H1 (cell line): Measurements from ENCODE around the gene PASK. TPM values are rescaled to one million over a fixed set of nuclear protein-coding genes. Genes with fewer than 3 reads are reported as not detected.

Experiments
- CTCF ChIA-PET: fragments of 300-600 bp; sonication (Branson Sonifier 250); formaldehyde crosslinking; loops from one replicate; lab custom pipeline; 2021; ENCODE audit not compliant: partially characterized antibody; lab: Charles Lee
- POLR2A ChIA-PET: fragments of 300-600 bp; sonication (Branson Sonifier 250); formaldehyde crosslinking; loops from one replicate; lab custom pipeline; 2021; ENCODE audit warnings: inconsistent platforms; ENCODE audit not compliant: partially characterized antibody; lab: Charles Lee
- DNase-seq, 2 experiments: peaks; one replicate each; pipeline versions ENCODE4 v3.0.0 to v3.0.0-alpha.2; 2010 to 2022; ENCODE audit warnings: low spot score in 2 of 2, low read depth in 1 of 2, mixed read lengths in 1 of 2
- FAIRE-seq: peaks from 2 replicates; lab custom pipeline; 2011; peaks lifted over from hg19 to GRCh38; lab: Jason Lieb, UNC
- H2AFZ ChIP-seq: 2 replicates; pipeline ENCODE4 v1.8.1; 2012; ENCODE audit warnings: low read length, inconsistent platforms
- H2AK5ac ChIP-seq: 2 replicates; pipeline ENCODE4 v1.6.1; 2013; ENCODE audit warnings: low read depth, low read length
- H2BK120ac ChIP-seq: replicated peaks from 2 replicates; pipeline ENCODE3; 2013; ENCODE audit warnings: low read depth, low read length, inconsistent platforms
- H2BK12ac ChIP-seq: 2 replicates; pipeline ENCODE4 v1.6.1; 2013; ENCODE audit warnings: low read depth, low read length
- H2BK15ac ChIP-seq: 2 replicates; pipeline ENCODE4 v1.6.1; 2013; ENCODE audit warnings: low read length
- H2BK20ac ChIP-seq: 2 replicates; pipeline ENCODE4 v1.6.1; 2013; ENCODE audit warnings: low read length
- H2BK5ac ChIP-seq: 2 replicates; pipeline ENCODE4 v1.6.1; 2013; ENCODE audit warnings: low read depth, low read length
- H3K14ac ChIP-seq: 2 replicates; pipeline ENCODE4 v1.6.1; 2013; ENCODE audit warnings: inconsistent platforms; ENCODE audit not compliant: insufficient read length
- H3K18ac ChIP-seq: 2 replicates; pipeline ENCODE4 v1.6.1; 2013; ENCODE audit warnings: low read length; ENCODE audit errors: extremely low read depth
- H3K23ac ChIP-seq: 2 replicates; pipeline ENCODE4 v1.6.1; 2013; ENCODE audit warnings: inconsistent platforms; ENCODE audit not compliant: insufficient read length
- H3K23me2 ChIP-seq: 2 replicates; pipeline ENCODE4 v1.6.1; 2013; ENCODE audit warnings: low read depth, low read length
- H3K27ac ChIP-seq: 2 replicates; pipeline ENCODE4 v1.6.1; 2011; ENCODE audit warnings: low read depth, low read length, inconsistent platforms
- H3K27me3 ChIP-seq, 4 experiments: replicated peaks in 1 of 4; 1 replicate in 1 of 4; 2 replicates in 3 of 4; pipeline versions ENCODE4 v1.6.1 to v1.8.1; 2011 to 2013; ENCODE audit warnings: low read length in 3 of 4, mild to moderate bottlenecking in 3 of 4, inconsistent platforms in 2 of 4, mixed read lengths in 2 of 4, moderate library complexity in 1 of 4; ENCODE audit not compliant: control insufficient read depth in 3 of 4, insufficient read depth in 3 of 4; ENCODE audit errors: extremely low read depth in 1 of 4
- H3K36me3 ChIP-seq, 4 experiments: 2 replicates each; pipeline versions ENCODE4 v1.6.1 to v1.8.1; 2011 to 2013; ENCODE audit warnings: mild to moderate bottlenecking in 4 of 4, low read length in 3 of 4, moderate library complexity in 2 of 4, control low read depth in 1 of 4, inconsistent platforms in 1 of 4; ENCODE audit not compliant: insufficient read depth in 4 of 4, control insufficient read depth in 2 of 4
- H3K4ac ChIP-seq: replicated peaks from 2 replicates; pipeline ENCODE3; 2013; ENCODE audit warnings: low read length, low read depth, mixed read lengths, inconsistent platforms; ENCODE audit not compliant: insufficient read length
- H3K4me1 ChIP-seq, 4 experiments: replicated peaks in 1 of 4; 1 replicate in 1 of 4; 2 replicates in 3 of 4; pipeline versions ENCODE4 v1.6.1 to v1.8.1; 2011 to 2013; ENCODE audit warnings: low read length in 3 of 4, inconsistent platforms in 2 of 4, mixed read lengths in 1 of 4; ENCODE audit not compliant: insufficient read depth in 4 of 4, control insufficient read depth in 3 of 4
- H3K4me2 ChIP-seq, 2 experiments: 2 replicates each; pipeline versions ENCODE4 v1.6.1 to v1.8.1; 2011 to 2013; ENCODE audit warnings: low read depth in 2 of 2, low read length in 2 of 2, control low read depth in 1 of 2, inconsistent platforms in 1 of 2, mild to moderate bottlenecking in 1 of 2; ENCODE audit not compliant: insufficient read depth in 1 of 2
- H3K4me3 ChIP-seq, 4 experiments: fragments of 200-600, 300-600 bp in 1 of 4; sonication (generic), shearing (Covaris generic), sonication (Bioruptor Twin) in 1 of 4; 2 replicates each; pipeline versions ENCODE4 v1.5.1 to v1.8.1; 2011 to 2016; ENCODE audit warnings: low read length in 4 of 4, low read depth in 3 of 4, control low read depth in 2 of 4, inconsistent platforms in 2 of 4, mild to moderate bottlenecking in 2 of 4, mixed read lengths in 1 of 4, moderate library complexity in 1 of 4; ENCODE audit not compliant: insufficient read depth in 2 of 4; ENCODE audit errors: extremely low read depth in 1 of 4
- H3K56ac ChIP-seq: replicated peaks from 2 replicates; pipeline ENCODE3; 2013; ENCODE audit warnings: low read depth, mild to moderate bottlenecking, mixed read lengths, low read length, inconsistent platforms; ENCODE audit not compliant: insufficient read length
- H3K79me1 ChIP-seq: 2 replicates; pipeline ENCODE4 v1.6.1; 2013; ENCODE audit warnings: low read depth, low read length, control low read depth
- H3K79me2 ChIP-seq, 2 experiments: 2 replicates each; pipeline versions ENCODE4 v1.6.1 to v1.8.1; 2012 to 2013; ENCODE audit warnings: low read length in 2 of 2, mild to moderate bottlenecking in 2 of 2, inconsistent platforms in 1 of 2; ENCODE audit not compliant: insufficient read depth in 2 of 2, control insufficient read depth in 1 of 2
- H3K9ac ChIP-seq, 4 experiments: replicated peaks in 1 of 4; 1 replicate in 1 of 4; 2 replicates in 3 of 4; pipeline versions ENCODE4 v1.6.1 to v1.8.1; 2011 to 2013; ENCODE audit warnings: low read depth in 3 of 4, low read length in 3 of 4, control low read depth in 2 of 4, mild to moderate bottlenecking in 2 of 4, moderate library complexity in 2 of 4, inconsistent platforms in 1 of 4; ENCODE audit errors: extremely low read depth in 1 of 4
- H3K9me3 ChIP-seq, 2 experiments: 2 replicates each; pipeline versions ENCODE4 v1.6.1 to v1.8.1; 2012 to 2013; ENCODE audit warnings: mild to moderate bottlenecking in 2 of 2, moderate library complexity in 2 of 2, control low read depth in 1 of 2, inconsistent platforms in 1 of 2, low read depth in 1 of 2, low read length in 1 of 2, mixed read lengths in 1 of 2; ENCODE audit not compliant: insufficient read depth in 2 of 2
- H4K20me1 ChIP-seq, 2 experiments: replicated peaks in 1 of 2; 2 replicates each; pipeline versions ENCODE3 to v1.8.1; 2011 to 2013; ENCODE audit warnings: inconsistent platforms in 2 of 2, low read length in 2 of 2, mild to moderate bottlenecking in 1 of 2; ENCODE audit not compliant: insufficient read depth in 2 of 2, control insufficient read depth in 1 of 2
- H4K5ac ChIP-seq: 2 replicates; pipeline ENCODE4 v1.6.1; 2013; ENCODE audit warnings: low read length, low read depth, mixed read lengths, inconsistent platforms; ENCODE audit not compliant: insufficient read length
- H4K8ac ChIP-seq: 2 replicates; pipeline ENCODE4 v1.8.0; 2013; ENCODE audit warnings: mild to moderate bottlenecking, moderate library complexity, low read length, inconsistent platforms; ENCODE audit not compliant: insufficient read depth; ENCODE audit errors: extremely low read depth
- H4K91ac ChIP-seq: replicated peaks from 2 replicates; pipeline ENCODE3; 2013; ENCODE audit warnings: low read length, mixed read lengths, inconsistent platforms; ENCODE audit not compliant: insufficient read length
- BACH1 ChIP-seq: IDR thresholded peaks from 2 replicates; pipeline ENCODE4 v1.6.1; 2012; ENCODE audit warnings: low read length, improper control_type of control experiment
- BRCA1 ChIP-seq: IDR thresholded peaks from 2 replicates; pipeline ENCODE4 v1.6.1; 2012; ENCODE audit warnings: low read depth, low read length, improper control_type of control experiment
- CHD2 ChIP-seq: IDR thresholded peaks from 2 replicates; pipeline ENCODE4 v1.6.1; 2012; ENCODE audit warnings: low read length, improper control_type of control experiment
- EGR1 ChIP-seq: IDR thresholded peaks from 2 replicates; pipeline ENCODE4 v1.6.1; 2011; ENCODE audit warnings: low read depth, low read length, borderline replicate concordance
- GABPA ChIP-seq: IDR thresholded peaks from 2 replicates; pipeline ENCODE4 v1.6.1; 2011; ENCODE audit warnings: mild to moderate bottlenecking, low read length, moderate library complexity, borderline replicate concordance; ENCODE audit not compliant: insufficient read depth
- KDM5A ChIP-seq: fragments of 200-600 bp; IDR thresholded peaks from 2 replicates; pipeline ENCODE4 v1.7.1; 2012; ENCODE audit warnings: mild to moderate bottlenecking, low read length, inconsistent platforms, mixed read lengths
- NANOG ChIP-seq: IDR thresholded peaks from 2 replicates; pipeline ENCODE4 v1.6.1; 2011; ENCODE audit warnings: low read length, low read depth, mild to moderate bottlenecking, inconsistent platforms; ENCODE audit not compliant: insufficient read depth, poor library complexity, severe bottlenecking
- RBBP5 ChIP-seq: IDR thresholded peaks from 2 replicates; pipeline ENCODE4 v1.7.1; 2012; ENCODE audit warnings: low read depth, mild to moderate bottlenecking, inconsistent platforms, low read length, moderate library complexity, borderline replicate concordance
- RFX5 ChIP-seq: IDR thresholded peaks from 2 replicates; pipeline ENCODE4 v1.6.1; 2011; ENCODE audit warnings: low read depth, low read length, improper control_type of control experiment, borderline replicate concordance
- RXRA ChIP-seq: IDR thresholded peaks from 2 replicates; pipeline ENCODE4 v1.6.1; 2011; ENCODE audit warnings: low read depth, mild to moderate bottlenecking, low read length, moderate library complexity; ENCODE audit not compliant: insufficient read depth
- SIRT6 ChIP-seq: IDR thresholded peaks from one replicate; pipeline ENCODE4 v1.7.1; 2012; ENCODE audit warnings: low read length, inconsistent platforms
- SP2 ChIP-seq: IDR thresholded peaks from 2 replicates; pipeline ENCODE4 v1.6.1; 2012; ENCODE audit warnings: mild to moderate bottlenecking, low read length, inconsistent platforms
- TAF7 ChIP-seq: optimal IDR thresholded peaks from 2 replicates; pipeline ENCODE3; 2011; ENCODE audit warnings: low read depth, mild to moderate bottlenecking, inconsistent platforms, low read length, moderate library complexity, borderline replicate concordance
- TEAD4 ChIP-seq: IDR thresholded peaks from 2 replicates; pipeline ENCODE4 v1.6.1; 2012; ENCODE audit warnings: low read depth, low read length, inconsistent platforms, mixed read lengths
- WGBS, 2 experiments: shearing (Covaris generic) in 1 of 2; methylation state at CpG; one replicate each; pipeline versions ENCODE4 v1.1.6 to v1.1.7; 2013 to 2015; ENCODE audit warnings: low lambda C conversion rate in 2 of 2, mixed read lengths in 2 of 2, inconsistent platforms in 1 of 2, low coverage in 1 of 2, missing lambda C conversion rate in 1 of 2; ENCODE audit not compliant: insufficient replicate concordance in 2 of 2, insufficient coverage in 1 of 2, insufficient read length in 1 of 2; ENCODE audit errors: extremely low coverage in 1 of 2, missing lambda C conversion rate in 1 of 2; 5-methylcytosine and 5-hydroxymethylcytosine counted together
- polyA plus RNA-seq, 7 experiments: library from polyadenylated mRNA; depleted of rRNA in 3 of 7; stranded (reverse) in 5 of 7; unstranded in 2 of 7; fragments of >200 nt in 5 of 7; fragments of 200-250 nt in 2 of 7; gene quantifications; 1 replicate in 5 of 7; 2 replicates in 1 of 7; 4 replicates in 1 of 7; pipeline versions ENCODE4 v1.2.1 to v1.2.3, GENCODE V29; 2011 to 2013; ENCODE audit warnings: missing spikeins in 2 of 7, mixed read lengths in 2 of 7
- total RNA-seq: library from RNA; stranded (reverse); fragmentation: NEBNext Ultra II Directional; extraction: Animal tissue kit (Norgen Biotek cat#: 25700); gene quantifications from 2 replicates; pipeline ENCODE4 v1.2.1, GENCODE V29; 2021
- TF ChIP-seq, protein P1 (sequence below): IDR thresholded peaks from 2 replicates; pipeline ENCODE4 v1.6.1; 2011; ENCODE audit warnings: low read depth, mild to moderate bottlenecking, low read length; ENCODE audit not compliant: insufficient read depth

PASK gene
- total and polyA plus RNA-seq, 2 of the 8 experiments (the other 6 are each of a cell fraction or from before 2014, with no cell fraction given): 20.5 to 66.1 TPM

DNA sequence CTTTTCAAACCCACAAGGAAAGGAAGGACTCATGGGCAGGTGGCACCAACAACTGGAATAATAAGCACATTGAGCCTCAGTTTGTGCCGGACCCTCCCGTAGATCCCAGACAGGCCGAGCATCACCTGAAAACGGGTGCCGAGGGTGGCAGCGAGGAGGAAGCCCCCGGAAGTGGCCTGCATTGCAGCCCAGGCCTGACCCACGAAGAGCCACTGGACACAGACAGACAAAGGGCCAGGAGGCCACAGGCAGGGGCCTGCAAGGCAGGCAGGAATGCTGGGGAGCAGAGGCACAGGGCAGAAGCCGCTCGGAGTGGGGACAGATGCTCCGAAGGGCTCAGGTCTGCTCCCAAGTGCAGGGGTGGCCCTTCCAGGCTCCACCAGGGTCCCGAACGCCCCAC, 78.9 kb downstream of the PASK start:
- no peak overlapping the region for H3K9ac ChIP-seq
- no peak overlapping the region for H2BK12ac ChIP-seq
- H3K36me3 ChIP-seq: no peaks in the 10 kb centered on the region
- H4K5ac ChIP-seq: no peak overlapping the region
- no peaks in the 10 kb centered on the region for H3K79me2 ChIP-seq
- no peaks in the 10 kb centered on the region for H3K79me1 ChIP-seq
- no peaks in the 10 kb centered on the region for H3K23me2 ChIP-seq
- H4K8ac ChIP-seq: peak overlapping the region; percentile 66; the same call in 1 of the 2 replicates
- no peak overlapping the region for H2BK15ac ChIP-seq
- H3K4me2 ChIP-seq: no peak overlapping the region
- WGBS, 2 experiments: 84% methylated on average over 13 of the region's 13 CpGs; no CpG with 5 or more reads in 1 of the 2 experiments
- no peak overlapping the region for H3K56ac ChIP-seq
- DNase-seq (no peak), FAIRE-seq (no peak)
- H2BK120ac ChIP-seq: no peak overlapping the region
- CTCF ChIA-PET: interaction anchor here (0.7 to 1.5 kb wide), 3 partner anchors 30 to 156 kb away, joined by 3 read pairs; no protein-coding TSS in a partner anchor
- POLR2A ChIA-PET: no interaction called here
- no peak overlapping the region for H2AK5ac ChIP-seq
- H3K18ac ChIP-seq: no peak overlapping the region
- H2BK20ac ChIP-seq: no peak overlapping the region
- no peak overlapping the region for H3K23ac ChIP-seq
- no peaks in the 10 kb centered on the region for H4K20me1 ChIP-seq
- H3K9me3 ChIP-seq: no peaks in the 10 kb centered on the region
- H4K91ac ChIP-seq: no peak overlapping the region
- no peak overlapping the region for H3K4me3 ChIP-seq
- no peaks in the 10 kb centered on the region; a peak in 1 of 7 replicates for H3K4me1 ChIP-seq
- no peak overlapping the region for H3K4ac ChIP-seq
- no peak overlapping the region for H2AFZ ChIP-seq
- H2BK5ac ChIP-seq: no peak overlapping the region
- H3K27me3 ChIP-seq: no peaks in the 10 kb centered on the region
- H3K27ac ChIP-seq: no peak overlapping the region
- H3K14ac ChIP-seq: no peak overlapping the region
- TF ChIP-seq RBBP5 (no peak), RXRA (no peak), TEAD4 (no peak), EGR1 (no peak), CHD2 (no peak), SP2 (no peak), GABPA (no peak), KDM5A (no peak), BACH1 (no peak), TAF7 (no peak), NANOG (no peak), RFX5 (no peak), SIRT6 (no peak), BRCA1 (no peak)
- TF ChIP-seq, protein P1, sequence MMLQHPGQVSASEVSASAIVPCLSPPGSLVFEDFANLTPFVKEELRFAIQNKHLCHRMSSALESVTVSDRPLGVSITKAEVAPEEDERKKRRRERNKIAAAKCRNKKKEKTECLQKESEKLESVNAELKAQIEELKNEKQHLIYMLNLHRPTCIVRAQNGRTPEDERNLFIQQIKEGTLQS: no peak
